HEK293T (cell line): ENCODE data around the gene ACVR1C.

Source experiments
- CTCF ChIA-PET: fragments of 350-600 bp; formaldehyde crosslinking; extraction: SDS; loops from one replicate; lab custom pipeline; 2021; ENCODE audit warnings: antibody characterized with exemption, inconsistent platforms; lab: Yijun Ruan, JAX
- POLR2A ChIA-PET: fragments of 350-600 bp; formaldehyde crosslinking; extraction: SDS; loops from one replicate; lab custom pipeline; 2020; ENCODE audit warnings: antibody characterized with exemption, inconsistent platforms; lab: Yijun Ruan, JAX
- DNase-seq: peaks from one replicate; pipeline ENCODE4 v3.0.0; 2012; ENCODE audit warnings: mixed read lengths; ENCODE audit errors: extremely low spot score
- ARNT ChIP-seq: fragments of 450-650 bp; IDR thresholded peaks from 2 replicates; pipeline ENCODE4 v1.6.1; 2017; ENCODE audit warnings: mild to moderate bottlenecking
- BHLHE40 ChIP-seq: fragments of 450-650 bp; IDR thresholded peaks from 2 replicates; pipeline ENCODE4 v1.6.1; 2016; ENCODE audit warnings: mild to moderate bottlenecking, moderate library complexity, borderline replicate concordance
- CTBP1 ChIP-seq: fragments of 450-650 bp; IDR thresholded peaks from 2 replicates; pipeline ENCODE4 v1.6.1; 2016; ENCODE audit warnings: borderline replicate concordance
- ELF4 ChIP-seq: fragments of 450-650 bp; IDR thresholded peaks from 2 replicates; pipeline ENCODE4 v1.6.1; 2017; ENCODE audit warnings: antibody characterized with exemption
- FOXA1 ChIP-seq: fragments of 450-650 bp; IDR thresholded peaks from 2 replicates; pipeline ENCODE4 v1.6.1; 2016; ENCODE audit warnings: mild to moderate bottlenecking
- FOXK2 ChIP-seq: fragments of 450-650 bp; IDR thresholded peaks from 2 replicates; pipeline ENCODE4 v1.6.1; 2016; ENCODE audit warnings: mild to moderate bottlenecking
- FOXM1 ChIP-seq: fragments of 450-650 bp; IDR thresholded peaks from 2 replicates; pipeline ENCODE4 v1.6.1; 2017; ENCODE audit warnings: mild to moderate bottlenecking, borderline replicate concordance
- HDGF ChIP-seq: fragments of 450-650 bp; IDR thresholded peaks from 2 replicates; pipeline ENCODE4 v1.6.1; 2017; ENCODE audit warnings: antibody characterized with exemption, borderline replicate concordance
- L3MBTL2 ChIP-seq: fragments of 450-650 bp; conservative IDR thresholded peaks from 2 replicates; pipeline ENCODE4 v1.6.1; 2016; ENCODE audit warnings: mild to moderate bottlenecking
- LEF1 ChIP-seq: fragments of 450-650 bp; IDR thresholded peaks from 2 replicates; pipeline ENCODE4 v1.6.1; 2017; ENCODE audit warnings: mild to moderate bottlenecking, borderline replicate concordance
- NFRKB ChIP-seq: fragments of 450-650 bp; IDR thresholded peaks from 2 replicates; pipeline ENCODE4 v1.6.1; 2016; ENCODE audit warnings: mild to moderate bottlenecking, moderate library complexity
- PKNOX1 ChIP-seq: fragments of 450-650 bp; IDR thresholded peaks from 2 replicates; pipeline ENCODE4 v1.6.1; 2016
- SP1 ChIP-seq: fragments of 450-650 bp; IDR thresholded peaks from 2 replicates; pipeline ENCODE4 v1.6.1; 2017
- SUZ12 ChIP-seq: fragments of 450-650 bp; IDR thresholded peaks from 2 replicates; pipeline ENCODE4 v1.6.1; 2016; ENCODE audit warnings: mild to moderate bottlenecking
- TARDBP ChIP-seq: fragments of 450-650 bp; IDR thresholded peaks from 2 replicates; pipeline ENCODE4 v1.6.1; 2016
- ZNF384 ChIP-seq: fragments of 450-650 bp; IDR thresholded peaks from 2 replicates; pipeline ENCODE4 v1.6.1; 2016

Gene ACVR1C

GRCh38 chr2:157477919-157478318 lies 150.7 kb downstream of the ACVR1C start:
- CTCF ChIA-PET = no interaction called here
- POLR2A ChIA-PET = no interaction called here
- DNase-seq = no peak
- TF ChIP-seq ZNF384 = no peak
- no peak for TF ChIP-seq NFRKB
- no peak for TF ChIP-seq SP1
- TF ChIP-seq FOXK2 = no peak
- TF ChIP-seq HDGF = no peak
- no peak for TF ChIP-seq SUZ12
- no peak for TF ChIP-seq ARNT

- TF ChIP-seq BHLHE40 (no peak), CTBP1 (no peak), ZNF384 (no peak), SUZ12 (no peak), L3MBTL2 (no peak), FOXM1 (no peak), ARNT (no peak), ELF4 (no peak), SP1 (no peak), FOXA1 (no peak), PKNOX1 (no peak), FOXK2 (no peak), NFRKB (no peak), HDGF (no peak), TARDBP (no peak), LEF1 (no peak)
- ChIA-PET CTCF (no interaction called here), POLR2A (no interaction called here)
- no peak for DNase-seq
Measured at GRCh38 chr2:157476953-157477709, 151.5 kb downstream of the ACVR1C start.
